Daoy (cell line): ENCODE measurements around the gene IFNL3. TPM values are rescaled to one million over a fixed set of nuclear protein-coding genes. Genes with fewer than 3 reads are reported as not detected.

Source experiments
- DNase-seq: peaks from one replicate; pipeline ENCODE4 v3.0.0-alpha.2; 2015; ENCODE audit warnings: low read depth
- total RNA-seq: library from RNA; depleted of rRNA; stranded (reverse); fragments of >200 nt; shearing (Covaris generic); gene quantifications from 2 replicates; pipeline ENCODE4 v1.2.3, GENCODE V29; 2014; rRNA removed

The IFNL3 gene
- total RNA-seq, 1 experiment from 2014 or later = not detected

GRCh38 chr19:39193803-39194202 lies 51.0 kb downstream of the IFNL3 start:
- peak; percentile 31 for DNase-seq

Other genes starting within 250 kb of the IFNL3 start
- gene FBXO27, start 212.5 kb downstream of the IFNL3 start, total RNA-seq = 2.6 and 22.7 TPM in 2 replicates
- 0.57 TPM in 1 of 2 replicates, not detected in the other for gene ACP7, start 160.6 kb downstream of the IFNL3 start, total RNA-seq
- gene PAK4, start 119.2 kb downstream of the IFNL3 start, total RNA-seq = 4.2 and 9.8 TPM in 2 replicates
- 0.40 TPM in 1 of 2 replicates, not detected in the other for gene NCCRP1, start 48.0 kb downstream of the IFNL3 start, total RNA-seq
- not detected in 2 replicates for gene SYCN, start 40.7 kb downstream of the IFNL3 start, total RNA-seq
- gene IFNL4, start 3.9 kb upstream of the IFNL3 start, total RNA-seq = not detected in 2 replicates
- gene IFNL2, start 23.4 kb upstream of the IFNL3 start, total RNA-seq = not detected in 2 replicates
- gene IFNL1, start 51.4 kb upstream of the IFNL3 start, total RNA-seq = not detected in 2 replicates
- 0.65 and 0.74 TPM in 2 replicates for gene LRFN1, start 75.9 kb upstream of the IFNL3 start, total RNA-seq
- gene GMFG, start 91.0 kb upstream of the IFNL3 start, total RNA-seq = 0.23 and 0.83 TPM in 2 replicates
- gene SAMD4B, start 97.4 kb upstream of the IFNL3 start, total RNA-seq = 55.0 and 57.4 TPM in 2 replicates
- 43.2 and 56.7 TPM in 2 replicates for gene PAF1, start 146.1 kb upstream of the IFNL3 start, total RNA-seq
- gene MED29, start 146.4 kb upstream of the IFNL3 start, total RNA-seq = 20.7 and 41.1 TPM in 2 replicates
- gene ZFP36, start 161.8 kb upstream of the IFNL3 start, total RNA-seq = 0.21 and 2.1 TPM in 2 replicates
- gene PLEKHG2, start 167.7 kb upstream of the IFNL3 start, total RNA-seq = 3.0 and 6.9 TPM in 2 replicates
- gene RPS16, start 190.9 kb upstream of the IFNL3 start, total RNA-seq = 54.9 and 71.8 TPM in 2 replicates
- gene SUPT5H, start 200.6 kb upstream of the IFNL3 start, total RNA-seq = 78.7 and 140 TPM in 2 replicates
- 108 and 116 TPM in 2 replicates for gene TIMM50, start 235.8 kb upstream of the IFNL3 start, total RNA-seq